SK-N-SH treated with all-trans-retinoic acid at 6 μM for 48 hours (cell line): ENCODE data around the gene MPC1.

Experiments
- ATAC-seq: fragments of 200-7000 bp; cut with Tn5 transposase; 3 replicates; pipeline ENCODE4 v1.9.1; 2020; ENCODE audit warnings: mild to moderate bottlenecking, moderate library complexity
- ARNTL ChIP-seq: fragments of 450-650 bp; formaldehyde crosslinking; IDR thresholded peaks from 2 replicates; pipeline ENCODE4 v1.5.0; 2020; ENCODE audit warnings: low read depth, mild to moderate bottlenecking, moderate library complexity, borderline replicate concordance
- BACH2 ChIP-seq: fragments of 250-450 bp; sonication (Bioruptor Pico); IDR thresholded peaks from 2 replicates; pipeline ENCODE4 v1.9.0; 2021; ENCODE audit warnings: mild to moderate bottlenecking, borderline replicate concordance
- CREB5 ChIP-seq: fragments of 250-450 bp; sonication (Bioruptor Pico); IDR thresholded peaks from 2 replicates; pipeline ENCODE4 v1.5.1; 2020; ENCODE audit warnings: low read depth, mild to moderate bottlenecking, moderate library complexity
- CSDC2 ChIP-seq: fragments of 250-450 bp; sonication (Bioruptor Pico); IDR thresholded peaks from 2 replicates; pipeline ENCODE4 v1.5.0; 2020; ENCODE audit warnings: mild to moderate bottlenecking, moderate library complexity
- CSRNP3 ChIP-seq: fragments of 250-450 bp; sonication (Bioruptor Pico); IDR thresholded peaks from 2 replicates; pipeline ENCODE4 v1.5.1; 2021; ENCODE audit warnings: mild to moderate bottlenecking, moderate library complexity
- ESRRG ChIP-seq: fragments of 250-450 bp; sonication (Bioruptor Pico); IDR thresholded peaks from 2 replicates; pipeline ENCODE4 v1.6.1; 2021; ENCODE audit warnings: mild to moderate bottlenecking
- GLIS3 ChIP-seq: fragments of 250-450 bp; sonication (Bioruptor Pico); IDR thresholded peaks from 2 replicates; pipeline ENCODE4 v1.5.0; 2020; ENCODE audit warnings: mild to moderate bottlenecking, moderate library complexity
- ISL1 ChIP-seq: fragments of 250-450 bp; sonication (Bioruptor Pico); IDR thresholded peaks from 2 replicates; pipeline ENCODE4 v2.1.2; 2022; ENCODE audit warnings: mild to moderate bottlenecking, moderate library complexity
- OSR1 ChIP-seq: fragments of 250-450 bp; sonication (Bioruptor Pico); IDR thresholded peaks from 2 replicates; pipeline ENCODE4 v1.8.0; 2022; ENCODE audit warnings: moderate library complexity, mild to moderate bottlenecking, inconsistent platforms
- PPARA ChIP-seq: fragments of 250-450 bp; sonication (Bioruptor Pico); IDR thresholded peaks from 2 replicates; pipeline ENCODE4 v1.5.0; 2020; ENCODE audit warnings: mild to moderate bottlenecking, borderline replicate concordance
- RARB ChIP-seq: fragments of 250-450 bp; sonication (Bioruptor Pico); IDR thresholded peaks from 2 replicates; pipeline ENCODE4 v1.8.0; 2021; ENCODE audit warnings: mild to moderate bottlenecking, moderate library complexity
- SNAI2 ChIP-seq: fragments of 250-450 bp; sonication (Bioruptor Pico); IDR thresholded peaks from 2 replicates; pipeline ENCODE4 v1.5.0; 2020; ENCODE audit warnings: mild to moderate bottlenecking, moderate library complexity
- TCF4 ChIP-seq: fragments of 250-450 bp; sonication (Bioruptor Pico); IDR thresholded peaks from 2 replicates; pipeline ENCODE4 v1.8.0; 2021; ENCODE audit warnings: mild to moderate bottlenecking, moderate library complexity, borderline replicate concordance
- TOX ChIP-seq: fragments of 250-450 bp; sonication (Bioruptor Pico); IDR thresholded peaks from 2 replicates; pipeline ENCODE4 v1.8.0; 2021; ENCODE audit warnings: mild to moderate bottlenecking, moderate library complexity, borderline replicate concordance
- TSHZ2 ChIP-seq: fragments of 250-450 bp; sonication (Bioruptor Pico); IDR thresholded peaks from 2 replicates; pipeline ENCODE4 v1.5.0; 2020; ENCODE audit warnings: mild to moderate bottlenecking, moderate library complexity
- ZC3H10 ChIP-seq: fragments of 250-450 bp; sonication (Bioruptor Pico); IDR thresholded peaks from 2 replicates; pipeline ENCODE4 v1.5.1; 2021; ENCODE audit warnings: mild to moderate bottlenecking, moderate library complexity
- ZFP3 ChIP-seq: fragments of 250-450 bp; sonication (Bioruptor Pico); IDR thresholded peaks from 2 replicates; pipeline ENCODE4 v1.5.0; 2020; ENCODE audit warnings: mild to moderate bottlenecking, moderate library complexity
- ZFP30 ChIP-seq: fragments of 450-650 bp; formaldehyde crosslinking; IDR thresholded peaks from 2 replicates; pipeline ENCODE4 v1.5.0; 2022; ENCODE audit warnings: mild to moderate bottlenecking, moderate library complexity
- ZNF565 ChIP-seq: fragments of 450-650 bp; formaldehyde crosslinking; conservative IDR thresholded peaks from 2 replicates; pipeline ENCODE4 v1.5.0; 2020; ENCODE audit warnings: low read depth, mild to moderate bottlenecking, moderate library complexity
- ZNF70 ChIP-seq: fragments of 450-650 bp; formaldehyde crosslinking; IDR thresholded peaks from 2 replicates; pipeline ENCODE4 v1.5.0; 2020; ENCODE audit warnings: mild to moderate bottlenecking, moderate library complexity

MPC1 gene

GRCh38 chr6:166355552-166355951, 27.2 kb downstream of the MPC1 start:
- ATAC-seq, result no peak
- TF ChIP-seq CREB5 (CRISPR knock-in tag) (no peak), SNAI2 (CRISPR knock-in tag) (no peak), ARNTL (CRISPR knock-in tag) (no peak), ESRRG (CRISPR knock-in tag) (no peak), ZNF70 (CRISPR knock-in tag) (no peak), CSRNP3 (CRISPR knock-in tag) (no peak), ISL1 (CRISPR knock-in tag) (no peak), PPARA (CRISPR knock-in tag) (no peak), TOX (CRISPR knock-in tag) (no peak), OSR1 (CRISPR knock-in tag) (no peak), ZFP3 (CRISPR knock-in tag) (no peak), CSDC2 (no peak), ZFP30 (CRISPR knock-in tag) (no peak), TCF4 (CRISPR knock-in tag) (no peak), TSHZ2 (CRISPR knock-in tag) (no peak), RARB (CRISPR knock-in tag) (no peak), BACH2 (CRISPR knock-in tag) (no peak)

- no peak for ATAC-seq
- TF ChIP-seq TSHZ2 (CRISPR knock-in tag) (no peak), ZNF565 (CRISPR knock-in tag) (no peak), ISL1 (CRISPR knock-in tag) (no peak), ZC3H10 (CRISPR knock-in tag) (no peak), ZFP30 (CRISPR knock-in tag) (no peak), GLIS3 (CRISPR knock-in tag) (no peak), CSRNP3 (CRISPR knock-in tag) (no peak), CSDC2 (no peak)
Measured at GRCh38 chr6:166354965-166355364, 27.8 kb downstream of the MPC1 start.

GRCh38 chr6:166354143-166354542, 28.6 kb downstream of the MPC1 start:
- TF ChIP-seq CSDC2 (no peak), ZC3H10 (CRISPR knock-in tag) (no peak), OSR1 (CRISPR knock-in tag) (no peak), RARB (CRISPR knock-in tag) (no peak), CSRNP3 (CRISPR knock-in tag) (no peak)
- ATAC-seq, result no peak
